CD4-positive, alpha-beta memory T cell (primary cell): ENCODE measurements around the gene CC2D2A. TPM values are rescaled to one million over a fixed set of nuclear protein-coding genes. Genes with fewer than 3 reads are reported as not detected.

Source experiments
- CTCF ChIA-PET: fragments of 350-600 bp; sonication (Branson Sonifier 250); formaldehyde crosslinking; loops from one replicate; lab custom pipeline; 2021; ENCODE audit warnings: inconsistent platforms; ENCODE audit not compliant: partially characterized antibody; lab: Charles Lee
- POLR2A ChIA-PET: fragments of 350-600 bp; sonication (Branson Sonifier 250); formaldehyde crosslinking; loops from one replicate; lab custom pipeline; 2021; ENCODE audit not compliant: partially characterized antibody; lab: Charles Lee
- DNase-seq, 5 donors: peaks; one replicate each; pipeline versions ENCODE4 v3.0.0 to v3.0.0-alpha.2; 2020 to 2022; ENCODE audit warnings: mixed read lengths in 1 of 5
- H3K27ac ChIP-seq: one replicate; pipeline ENCODE4 v1.7.0; 2013; ENCODE audit warnings: low read depth, low read length
- H3K27me3 ChIP-seq: 2 replicates; pipeline ENCODE4 v1.7.0; 2013; ENCODE audit warnings: mild to moderate bottlenecking, low read length, moderate library complexity; ENCODE audit not compliant: insufficient read depth
- H3K36me3 ChIP-seq: 2 replicates; pipeline ENCODE4 v1.7.0; 2013; ENCODE audit warnings: mild to moderate bottlenecking, low read length, moderate library complexity; ENCODE audit not compliant: insufficient read depth
- H3K4me1 ChIP-seq: 2 replicates; pipeline ENCODE4 v1.7.0; 2013; ENCODE audit warnings: mild to moderate bottlenecking, low read length, moderate library complexity; ENCODE audit not compliant: insufficient read depth
- H3K4me3 ChIP-seq, 2 donors: one replicate each; pipeline ENCODE4 v1.7.0; 2013; ENCODE audit warnings: low read length in 2 of 2, mild to moderate bottlenecking in 1 of 2
- H3K9me3 ChIP-seq, 2 donors: one replicate each; pipeline ENCODE4 v1.7.0; 2013; ENCODE audit warnings: low read length in 2 of 2, control low read depth in 1 of 2; ENCODE audit not compliant: control insufficient read depth in 1 of 2
- H3K27ac Mint-ChIP-seq, 7 donors: one replicate each; pipeline ENCODE4 v1.8.0; 2020 to 2021; ENCODE audit warnings: mixed read lengths in 7 of 7, mild to moderate bottlenecking in 6 of 7, inconsistent platforms in 3 of 7, moderate library complexity in 3 of 7
- H3K27me3 Mint-ChIP-seq, 2 donors: one replicate each; pipeline ENCODE4 v1.8.0; 2020 to 2021; ENCODE audit warnings: mixed read lengths in 2 of 2
- H3K36me3 Mint-ChIP-seq, 2 donors: one replicate each; pipeline ENCODE4 v1.8.0; 2020 to 2021; ENCODE audit warnings: mixed read lengths in 2 of 2, inconsistent platforms in 1 of 2, mild to moderate bottlenecking in 1 of 2
- H3K4me1 Mint-ChIP-seq, 4 donors: one replicate each; pipeline ENCODE4 v1.8.0; 2020 to 2021; ENCODE audit warnings: mixed read lengths in 4 of 4, mild to moderate bottlenecking in 1 of 4
- H3K4me3 Mint-ChIP-seq, 8 donors: one replicate each; pipeline ENCODE4 v1.8.0; 2020 to 2021; ENCODE audit warnings: mixed read lengths in 8 of 8, mild to moderate bottlenecking in 7 of 8, moderate library complexity in 6 of 8, inconsistent platforms in 3 of 8
- H3K9me3 Mint-ChIP-seq, 8 donors: one replicate each; pipeline ENCODE4 v1.8.0; 2020 to 2021; ENCODE audit warnings: mixed read lengths in 8 of 8, mild to moderate bottlenecking in 5 of 8, inconsistent platforms in 3 of 8, moderate library complexity in 1 of 8
- intact Hi-C: fragments of 100-400 bp; cut with micrococcal nuclease; formaldehyde crosslinking; loops from one replicate; pipeline ENCODE4 v1.15.1; 2023
- polyA plus RNA-seq, 2 donors: library from polyadenylated mRNA; unstranded; fragments of 300-500 nt; fragmentation: Illumina TruSeq; gene quantifications; one replicate each; pipeline ENCODE4 v1.2.3, GENCODE V29; 2021
- total RNA-seq, 2 experiments: library from RNA; stranded (reverse); gene quantifications; one replicate each; pipeline ENCODE4 v1.2.3, GENCODE V29; 2021

The CC2D2A gene
- total and polyA plus RNA-seq, 4 experiments from 2014 or later: 0.20 to 0.22 TPM; not detected in 2

- Mint-ChIP-seq H3K4me3 (no peak overlapping the region), H3K27ac (no peak overlapping the region), H3K4me1 (no peaks in the 10 kb centered on the region), H3K36me3 (peaks cover 2 to 5% of the 10 kb centered on the region in 2 donors), H3K27me3 (no peaks in the 10 kb centered on the region), H3K9me3 (peaks cover 6 to 34% (median 17%) of the 10 kb centered on the region in 8 donors)
- POLR2A ChIA-PET: no interaction called here
- intact Hi-C loops: no loop called here
- Histone ChIP-seq H3K27ac (no peak overlapping the region), H3K36me3 (no peaks in the 10 kb centered on the region), H3K4me1 (no peaks in the 10 kb centered on the region), H3K27me3 (no peaks in the 10 kb centered on the region), H3K9me3 (no peaks in the 10 kb centered on the region), H3K4me3 (no peak overlapping the region)
- DNase-seq: no peak
- CTCF ChIA-PET: no interaction called here
Observed at GRCh38 chr4:15482842-15483241, 13.2 kb downstream of the CC2D2A start.

- Histone ChIP-seq H3K4me3 (no peak overlapping the region), H3K36me3 (no peaks in the 10 kb centered on the region), H3K4me1 (no peaks in the 10 kb centered on the region), H3K27ac (no peak overlapping the region), H3K27me3 (no peaks in the 10 kb centered on the region), H3K9me3 (no peaks in the 10 kb centered on the region)
- Mint-ChIP-seq H3K9me3 (peaks cover 12 to 58% (median 37%) of the 10 kb centered on the region in 8 donors), H3K4me3 (no peak overlapping the region), H3K4me1 (no peaks in the 10 kb centered on the region), H3K27ac (no peak overlapping the region), H3K27me3 (peaks cover 0 to 1% of the 10 kb centered on the region in 2 donors), H3K36me3 (peaks cover 6 to 31% of the 10 kb centered on the region in 2 donors)
- ChIA-PET POLR2A (no interaction called here), CTCF (no interaction called here)
- no peak for DNase-seq
- intact Hi-C loops: no loop called here
Observed at GRCh38 chr4:15488136-15488535, 18.5 kb downstream of the CC2D2A start.

GRCh38 chr4:15488658-15489470 is 19.2 kb downstream of the CC2D2A start:
- Mint-ChIP-seq H3K27ac (no peak overlapping the region), H3K27me3 (peaks cover 0 to 1% of the 10 kb centered on the region in 2 donors), H3K4me3 (no peak overlapping the region), H3K9me3 (peaks cover 12 to 58% (median 37%) of the 10 kb centered on the region in 8 donors), H3K36me3 (peaks cover 7 to 35% of the 10 kb centered on the region in 2 donors), H3K4me1 (no peaks in the 10 kb centered on the region)
- DNase-seq: no peak
- intact Hi-C loops: no loop called here
- POLR2A ChIA-PET: no interaction called here
- H3K36me3 ChIP-seq: no peaks in the 10 kb centered on the region
- no peaks in the 10 kb centered on the region for H3K9me3 ChIP-seq
- H3K4me1 ChIP-seq: no peaks in the 10 kb centered on the region
- H3K4me3 ChIP-seq: no peak overlapping the region
- no peaks in the 10 kb centered on the region for H3K27me3 ChIP-seq
- CTCF ChIA-PET: no interaction called here
- H3K27ac ChIP-seq: no peak overlapping the region

- H3K4me1 ChIP-seq: no peaks in the 10 kb centered on the region
- H3K36me3 Mint-ChIP-seq: peaks cover 6 to 31% of the 10 kb centered on the region in 2 donors
- no peak overlapping the region for H3K27ac Mint-ChIP-seq
- H3K4me1 Mint-ChIP-seq: no peaks in the 10 kb centered on the region
- no peak overlapping the region for H3K27ac ChIP-seq
- H3K4me3 Mint-ChIP-seq: no peak overlapping the region
- no peaks in the 10 kb centered on the region for H3K27me3 ChIP-seq
- intact Hi-C loops: no loop called here
- POLR2A ChIA-PET: no interaction called here
- no peak overlapping the region for H3K4me3 ChIP-seq
- peaks cover 0 to 1% of the 10 kb centered on the region in 2 donors for H3K27me3 Mint-ChIP-seq
- CTCF ChIA-PET: no interaction called here
- H3K36me3 ChIP-seq: no peaks in the 10 kb centered on the region
- no peaks in the 10 kb centered on the region for H3K9me3 ChIP-seq
- H3K9me3 Mint-ChIP-seq: peaks cover 12 to 58% (median 35%) of the 10 kb centered on the region in 8 donors
- DNase-seq: no peak
Observed at GRCh38 chr4:15489551-15489950, 19.9 kb downstream of the CC2D2A start.

- DNase-seq: no peak
- no peaks in the 10 kb centered on the region for H3K4me1 Mint-ChIP-seq
- no peaks in the 10 kb centered on the region for H3K36me3 ChIP-seq
- no peak overlapping the region for H3K4me3 ChIP-seq
- H3K36me3 Mint-ChIP-seq: peaks cover 6 to 41% of the 10 kb centered on the region in 2 donors
- CTCF ChIA-PET: interaction anchor here (0.9 kb wide), 1 partner anchor 36 kb away, joined by 3 read pairs; no protein-coding TSS in a partner anchor
- H3K27ac Mint-ChIP-seq: no peak overlapping the region
- H3K27me3 Mint-ChIP-seq: peaks cover 0 to 1% of the 10 kb centered on the region in 2 donors
- H3K9me3 Mint-ChIP-seq: peaks cover 6 to 34% (median 22%) of the 10 kb centered on the region in 8 donors
- no peak overlapping the region for H3K4me3 Mint-ChIP-seq
- no peak overlapping the region for H3K27ac ChIP-seq
- intact Hi-C loops: no loop called here
- no peaks in the 10 kb centered on the region for H3K27me3 ChIP-seq
- no peaks in the 10 kb centered on the region for H3K9me3 ChIP-seq
- POLR2A ChIA-PET: no interaction called here
- H3K4me1 ChIP-seq: no peaks in the 10 kb centered on the region
Observed at GRCh38 chr4:15493411-15493810, 23.7 kb downstream of the CC2D2A start.

- H3K27ac ChIP-seq: no peak overlapping the region
- no peaks in the 10 kb centered on the region for H3K27me3 ChIP-seq
- CTCF ChIA-PET: no interaction called here
- POLR2A ChIA-PET: no interaction called here
- H3K36me3 ChIP-seq: no peaks in the 10 kb centered on the region
- no peaks in the 10 kb centered on the region for H3K9me3 ChIP-seq
- Mint-ChIP-seq H3K9me3 (peaks cover 0 to 14% (median 7%) of the 10 kb centered on the region in 8 donors), H3K27me3 (peaks cover 0 to 1% of the 10 kb centered on the region in 2 donors), H3K4me1 (no peaks in the 10 kb centered on the region), H3K36me3 (peaks cover 2 to 26% of the 10 kb centered on the region in 2 donors), H3K4me3 (no peak overlapping the region), H3K27ac (no peak overlapping the region)
- intact Hi-C loops: no loop called here
- H3K4me1 ChIP-seq: no peaks in the 10 kb centered on the region
- no peak overlapping the region for H3K4me3 ChIP-seq
- DNase-seq: no peak
Observed at GRCh38 chr4:15495621-15496020, 25.9 kb downstream of the CC2D2A start.

GRCh38 chr4:15498356-15498755 is 28.7 kb downstream of the CC2D2A start:
- Histone ChIP-seq H3K4me1 (no peaks in the 10 kb centered on the region), H3K36me3 (no peaks in the 10 kb centered on the region), H3K4me3 (no peak overlapping the region), H3K9me3 (no peaks in the 10 kb centered on the region), H3K27me3 (no peaks in the 10 kb centered on the region), H3K27ac (no peak overlapping the region)
- peaks cover 0 to 10% (median 7%) of the 10 kb centered on the region in 8 donors for H3K9me3 Mint-ChIP-seq
- intact Hi-C loops: no loop called here
- no peak overlapping the region for H3K27ac Mint-ChIP-seq
- no peak for DNase-seq
- ChIA-PET POLR2A (no interaction called here), CTCF (no interaction called here)
- H3K27me3 Mint-ChIP-seq: no peaks in the 10 kb centered on the region
- no peak overlapping the region for H3K4me3 Mint-ChIP-seq
- H3K4me1 Mint-ChIP-seq: no peaks in the 10 kb centered on the region
- H3K36me3 Mint-ChIP-seq: peaks cover 2 to 28% of the 10 kb centered on the region in 2 donors
